GM10847 (cell line): ENCODE results near the gene C1QL2.

Source experiments
- POLR2A ChIP-seq: IDR thresholded peaks from 2 replicates; pipeline ENCODE4 v1.6.1; 2011; ENCODE audit not compliant: insufficient read length; ENCODE audit errors: extremely low read depth

Gene C1QL2

GRCh38 chr2:119122663-119123062 is 35.9 kb downstream of the C1QL2 start:
- no peak for TF ChIP-seq POLR2A

- TF ChIP-seq POLR2A, result no peak
Measured at GRCh38 chr2:119119999-119120756, 38.4 kb downstream of the C1QL2 start.

- TF ChIP-seq POLR2A, result no peak
Measured at GRCh38 chr2:119119076-119119785, 39.3 kb downstream of the C1QL2 start.

GRCh38 chr2:119117891-119118882 is 40.4 kb downstream of the C1QL2 start:
- no peak for TF ChIP-seq POLR2A

- TF ChIP-seq POLR2A, result no peak
Measured at GRCh38 chr2:119117408-119117807, 41.1 kb downstream of the C1QL2 start.

- TF ChIP-seq POLR2A, result no peak
Measured at GRCh38 chr2:119116411-119117295, 41.9 kb downstream of the C1QL2 start.

GRCh38 chr2:119114266-119114665 is 44.3 kb downstream of the C1QL2 start:
- TF ChIP-seq POLR2A, result no peak

- TF ChIP-seq POLR2A, result no peak
Measured at GRCh38 chr2:119113489-119113770, 45.1 kb downstream of the C1QL2 start.

GRCh38 chr2:119112770-119113488 is 45.6 kb downstream of the C1QL2 start:
- no peak for TF ChIP-seq POLR2A

GRCh38 chr2:119112230-119112629 is 46.3 kb downstream of the C1QL2 start:
- TF ChIP-seq POLR2A, result no peak

GRCh38 chr2:119111115-119111975 is 47.2 kb downstream of the C1QL2 start:
- no peak for TF ChIP-seq POLR2A

- no peak for TF ChIP-seq POLR2A
Measured at GRCh38 chr2:119109866-119110265, 48.7 kb downstream of the C1QL2 start.

GRCh38 chr2:119108186-119108585 is 50.4 kb downstream of the C1QL2 start:
- no peak for TF ChIP-seq POLR2A
